ENCODE measurements around the gene NCOA6. TPM values are rescaled to one million over a fixed set of nuclear protein-coding genes. Genes with fewer than 3 reads are reported as not detected.

NCOA6 gene
- total RNA-seq, 3 donors from 2014 or later (not counting 1 experiment from before 2014, with no cell fraction given) = 34.7 to 41.6 (median 37.0) TPM

DNA sequence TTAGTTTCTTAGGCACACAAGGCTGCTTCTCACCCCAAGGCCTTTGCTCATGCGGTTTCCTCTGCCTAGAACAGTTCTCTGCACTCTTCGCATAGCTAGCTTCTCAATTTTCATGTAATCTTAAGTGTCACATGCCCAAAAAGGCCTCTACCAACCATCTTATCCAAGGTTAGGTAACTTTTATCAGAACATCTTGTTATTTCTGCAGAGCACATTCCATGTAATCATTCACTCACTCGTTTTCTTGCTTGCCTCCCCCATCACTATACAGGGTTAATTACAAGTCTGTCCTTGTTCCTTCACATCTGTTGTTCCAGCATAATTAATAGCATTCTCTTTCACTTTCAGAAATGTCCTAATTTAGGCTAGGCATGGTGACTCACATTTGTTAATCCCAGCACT, 53.8 kb downstream of the NCOA6 start:
- Mint-ChIP-seq H3K4me3 (no peak overlapping the region), H3K27me3 (ENCODE audit: low read depth in 2 of 2) (no peaks in the 10 kb centered on the region), H3K36me3 (peaks cover 11% of the 10 kb centered on the region), H3K9me3 (no peaks in the 10 kb centered on the region), H3K27ac (no peak overlapping the region), H3K4me1 (peaks cover 0 to 4% of the 10 kb centered on the region in 2 donors)
- peaks cover 53% of the 10 kb centered on the region for H3K36me3 ChIP-seq (ENCODE audit: control insufficient read depth, insufficient read depth, low read length)
- DNase-seq = no peak
- H3K9me3 ChIP-seq (ENCODE audit: control insufficient read depth, insufficient read depth, low read length) = no peaks in the 10 kb centered on the region
- no peak overlapping the region for H3K4me3 ChIP-seq (ENCODE audit: low read length)
- no peaks in the 10 kb centered on the region for H3K27me3 ChIP-seq (ENCODE audit: control insufficient read depth, insufficient read depth, low read length)
- H3K27ac ChIP-seq (ENCODE audit: low read length) = no peak overlapping the region
- intact Hi-C loops (cut with micrococcal nuclease) = no loop called here
- no peaks in the 10 kb centered on the region for H3K4me1 ChIP-seq (ENCODE audit: control insufficient read depth, insufficient read depth, low read length)
- TF ChIP-seq, protein P1, sequence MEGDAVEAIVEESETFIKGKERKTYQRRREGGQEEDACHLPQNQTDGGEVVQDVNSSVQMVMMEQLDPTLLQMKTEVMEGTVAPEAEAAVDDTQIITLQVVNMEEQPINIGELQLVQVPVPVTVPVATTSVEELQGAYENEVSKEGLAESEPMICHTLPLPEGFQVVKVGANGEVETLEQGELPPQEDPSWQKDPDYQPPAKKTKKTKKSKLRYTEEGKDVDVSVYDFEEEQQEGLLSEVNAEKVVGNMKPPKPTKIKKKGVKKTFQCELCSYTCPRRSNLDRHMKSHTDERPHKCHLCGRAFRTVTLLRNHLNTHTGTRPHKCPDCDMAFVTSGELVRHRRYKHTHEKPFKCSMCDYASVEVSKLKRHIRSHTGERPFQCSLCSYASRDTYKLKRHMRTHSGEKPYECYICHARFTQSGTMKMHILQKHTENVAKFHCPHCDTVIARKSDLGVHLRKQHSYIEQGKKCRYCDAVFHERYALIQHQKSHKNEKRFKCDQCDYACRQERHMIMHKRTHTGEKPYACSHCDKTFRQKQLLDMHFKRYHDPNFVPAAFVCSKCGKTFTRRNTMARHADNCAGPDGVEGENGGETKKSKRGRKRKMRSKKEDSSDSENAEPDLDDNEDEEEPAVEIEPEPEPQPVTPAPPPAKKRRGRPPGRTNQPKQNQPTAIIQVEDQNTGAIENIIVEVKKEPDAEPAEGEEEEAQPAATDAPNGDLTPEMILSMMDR (IDR thresholded peaks at IDR 0.05) = no peak
- WGBS (ENCODE audit: insufficient coverage) = 95% methylated on average over 3 of the region's 3 CpGs
- no peak for ATAC-seq

DNA sequence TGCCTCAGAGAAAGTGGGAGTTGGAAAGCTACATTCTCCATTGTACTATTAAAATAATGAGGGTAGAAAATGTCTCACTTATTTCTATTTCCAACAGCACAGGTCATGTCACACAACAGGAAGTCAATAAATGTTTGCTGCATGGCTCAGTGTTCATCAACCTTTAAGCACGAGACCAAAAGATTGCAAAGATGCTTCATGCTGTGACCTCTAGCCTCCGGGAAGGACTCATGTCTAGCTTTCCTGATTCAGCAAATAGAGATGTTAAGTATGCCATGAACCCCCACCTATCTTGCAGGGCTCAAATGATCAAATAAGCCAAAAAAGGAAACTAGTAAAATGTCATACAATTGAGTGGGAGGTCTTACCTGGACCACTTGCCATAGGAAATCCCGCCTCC, 57.4 kb downstream of the NCOA6 start:
- Mint-ChIP-seq H3K27me3 (ENCODE audit: low read depth in 2 of 2) (no peaks in the 10 kb centered on the region), H3K4me3 (no peak overlapping the region), H3K36me3 (peaks cover 8% of the 10 kb centered on the region), H3K4me1 (no peaks in the 10 kb centered on the region), H3K9me3 (no peaks in the 10 kb centered on the region), H3K27ac (no peak overlapping the region)
- ATAC-seq (no peak), DNase-seq (no peak)
- Histone ChIP-seq H3K36me3 (ENCODE audit: control insufficient read depth, insufficient read depth, low read length) (peaks cover 57% of the 10 kb centered on the region), H3K4me1 (ENCODE audit: control insufficient read depth, insufficient read depth, low read length) (no peaks in the 10 kb centered on the region), H3K4me3 (ENCODE audit: low read length) (no peak overlapping the region), H3K9me3 (ENCODE audit: control insufficient read depth, insufficient read depth, low read length) (no peaks in the 10 kb centered on the region), H3K27ac (ENCODE audit: low read length) (no peak overlapping the region), H3K27me3 (ENCODE audit: control insufficient read depth, insufficient read depth, low read length) (no peaks in the 10 kb centered on the region)
- intact Hi-C loops (cut with micrococcal nuclease) = no loop called here
- TF ChIP-seq, protein P1 (IDR thresholded peaks at IDR 0.05) = no peak
- WGBS (ENCODE audit: insufficient coverage) = 96% methylated on average over 3 of the region's 3 CpGs

DNA sequence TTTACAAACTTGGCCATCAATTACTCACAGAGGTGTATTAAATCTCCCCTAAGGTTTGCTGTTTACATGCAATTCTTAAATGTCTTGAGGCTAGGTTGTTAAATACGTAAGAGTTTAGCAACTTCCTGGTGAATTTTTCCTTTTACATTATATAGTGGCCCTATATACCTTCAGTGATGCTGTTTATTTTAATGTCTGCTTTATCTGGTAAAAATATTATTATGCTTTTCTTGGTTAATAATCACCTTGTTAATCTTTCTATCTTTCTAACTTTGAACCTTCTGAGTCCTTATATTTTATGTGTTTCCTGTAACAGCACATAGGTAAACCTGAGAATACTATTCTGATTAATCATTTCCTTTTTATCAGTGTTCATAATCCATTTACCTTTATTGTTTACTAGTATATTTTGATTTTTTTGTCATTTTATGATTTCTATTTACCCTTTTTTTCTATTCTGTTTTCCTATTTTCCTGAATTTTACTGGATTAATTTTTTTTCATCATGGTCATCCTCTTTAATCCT, 63.4 kb downstream of the NCOA6 start:
- Mint-ChIP-seq H3K36me3 (peaks cover 31% of the 10 kb centered on the region), H3K4me3 (no peak overlapping the region), H3K27me3 (ENCODE audit: low read depth in 2 of 2) (no peaks in the 10 kb centered on the region), H3K4me1 (peaks cover 5 to 6% of the 10 kb centered on the region in 2 donors), H3K9me3 (no peaks in the 10 kb centered on the region), H3K27ac (no peak overlapping the region)
- Histone ChIP-seq H3K4me1 (ENCODE audit: control insufficient read depth, insufficient read depth, low read length) (no peaks in the 10 kb centered on the region), H3K4me3 (ENCODE audit: low read length) (no peak overlapping the region), H3K27me3 (ENCODE audit: control insufficient read depth, insufficient read depth, low read length) (no peaks in the 10 kb centered on the region), H3K27ac (ENCODE audit: low read length) (no peak overlapping the region), H3K36me3 (ENCODE audit: control insufficient read depth, insufficient read depth, low read length) (peaks cover 73% of the 10 kb centered on the region), H3K9me3 (ENCODE audit: control insufficient read depth, insufficient read depth, low read length) (no peaks in the 10 kb centered on the region)
- intact Hi-C loops (cut with micrococcal nuclease) = no loop called here
- WGBS (ENCODE audit: insufficient coverage) = no CpG with 5 or more reads among the region's 1 CpG
- ATAC-seq (no peak), DNase-seq (no peak)
- TF ChIP-seq, protein P1 (IDR thresholded peaks at IDR 0.05) = no peak

DNA sequence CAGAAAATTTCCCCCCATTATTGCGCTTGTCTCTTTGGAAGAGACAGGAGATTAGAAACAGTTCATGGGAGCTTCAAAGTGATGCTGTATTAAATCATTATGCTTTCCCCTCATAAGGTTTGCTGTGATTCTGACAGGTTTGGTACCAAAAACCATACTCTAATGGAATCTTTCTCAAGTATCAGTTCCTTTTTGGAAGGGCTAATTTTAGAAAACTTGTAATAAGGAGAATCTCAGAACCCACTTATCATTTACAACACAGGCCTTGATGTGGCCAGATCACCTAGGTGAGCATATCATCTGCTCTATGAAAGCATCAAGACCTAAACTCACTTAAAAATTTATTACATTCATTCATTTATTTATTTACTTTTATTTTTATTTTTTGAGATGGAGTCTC, 70.1 kb downstream of the NCOA6 start:
- intact Hi-C loops (cut with micrococcal nuclease) = no loop called here
- no peaks in the 10 kb centered on the region for H3K4me1 ChIP-seq (ENCODE audit: control insufficient read depth, insufficient read depth, low read length)
- no peak overlapping the region for H3K4me3 Mint-ChIP-seq
- H3K9me3 ChIP-seq (ENCODE audit: control insufficient read depth, insufficient read depth, low read length) = no peaks in the 10 kb centered on the region
- H3K27ac ChIP-seq (ENCODE audit: low read length) = no peak overlapping the region
- H3K4me3 ChIP-seq (ENCODE audit: low read length) = no peak overlapping the region
- peaks cover 32% of the 10 kb centered on the region for H3K36me3 Mint-ChIP-seq
- H3K9me3 Mint-ChIP-seq = no peaks in the 10 kb centered on the region
- no peak for ATAC-seq
- H3K4me1 Mint-ChIP-seq = peaks cover 5 to 6% of the 10 kb centered on the region in 2 donors
- TF ChIP-seq, protein P1 (IDR thresholded peaks at IDR 0.05) = no peak
- no peak for DNase-seq
- H3K27ac Mint-ChIP-seq = no peak overlapping the region
- H3K27me3 ChIP-seq (ENCODE audit: control insufficient read depth, insufficient read depth, low read length) = no peaks in the 10 kb centered on the region
- no CpG with 5 or more reads among the region's 1 CpG for WGBS (ENCODE audit: insufficient coverage)
- no peaks in the 10 kb centered on the region for H3K27me3 Mint-ChIP-seq (ENCODE audit: low read depth in 2 of 2)
- H3K36me3 ChIP-seq (ENCODE audit: control insufficient read depth, insufficient read depth, low read length) = peaks cover 58% of the 10 kb centered on the region
